H1 (cell line): Measurements from ENCODE around the gene KBTBD13. TPM values are rescaled to one million over a fixed set of nuclear protein-coding genes. Genes with fewer than 3 reads are reported as not detected.

Experiments
- CHD7 ChIP-seq: fragments of 300-600 bp; sonication (generic); IDR thresholded peaks from 2 replicates; pipeline ENCODE4 v1.7.1; 2012; ENCODE audit warnings: low read length, moderate library complexity, mild to moderate bottlenecking, inconsistent platforms; ENCODE audit not compliant: insufficient replicate concordance
- CTCF ChIP-seq, 3 experiments: IDR thresholded peaks; 1 replicate in 2 of 3; 2 replicates in 1 of 3; pipeline versions ENCODE4 v1.5.1 to v1.6.1; 2011; ENCODE audit warnings: low read length in 3 of 3, mild to moderate bottlenecking in 3 of 3, inconsistent platforms in 2 of 3, low read depth in 1 of 3, moderate library complexity in 1 of 3; ENCODE audit not compliant: insufficient read depth in 1 of 3; ENCODE audit errors: control extremely low read depth in 1 of 3
- GABPA ChIP-seq: IDR thresholded peaks from 2 replicates; pipeline ENCODE4 v1.6.1; 2011; ENCODE audit warnings: mild to moderate bottlenecking, low read length, moderate library complexity, borderline replicate concordance; ENCODE audit not compliant: insufficient read depth
- NANOG ChIP-seq: IDR thresholded peaks from 2 replicates; pipeline ENCODE4 v1.6.1; 2011; ENCODE audit warnings: low read length, low read depth, mild to moderate bottlenecking, inconsistent platforms; ENCODE audit not compliant: insufficient read depth, poor library complexity, severe bottlenecking
- TBP ChIP-seq: IDR thresholded peaks from 2 replicates; pipeline ENCODE4 v1.6.1; 2011; ENCODE audit warnings: low read depth, low read length, improper control_type of control experiment
- ZNF274 ChIP-seq: IDR thresholded peaks from 2 replicates; pipeline ENCODE4 v1.7.0; 2012; ENCODE audit warnings: low read length, borderline replicate concordance; ENCODE audit errors: extremely low read depth
- polyA plus RNA-seq, 7 experiments: library from polyadenylated mRNA; depleted of rRNA in 3 of 7; stranded (reverse) in 5 of 7; unstranded in 2 of 7; fragments of >200 nt in 5 of 7; fragments of 200-250 nt in 2 of 7; gene quantifications; 1 replicate in 5 of 7; 2 replicates in 1 of 7; 4 replicates in 1 of 7; pipeline versions ENCODE4 v1.2.1 to v1.2.3, GENCODE V29; 2011 to 2013; ENCODE audit warnings: missing spikeins in 2 of 7, mixed read lengths in 2 of 7
- total RNA-seq: library from RNA; stranded (reverse); fragmentation: NEBNext Ultra II Directional; extraction: Animal tissue kit (Norgen Biotek cat#: 25700); gene quantifications from 2 replicates; pipeline ENCODE4 v1.2.1, GENCODE V29; 2021
- TF ChIP-seq, protein P1 (sequence below): IDR thresholded peaks from 2 replicates; pipeline ENCODE4 v1.6.1; 2011; ENCODE audit warnings: low read length, improper control_type of control experiment

Gene KBTBD13
- total and polyA plus RNA-seq, 2 of the 8 experiments (the other 6 are each of a cell fraction or from before 2014, with no cell fraction given) = not detected

DNA sequence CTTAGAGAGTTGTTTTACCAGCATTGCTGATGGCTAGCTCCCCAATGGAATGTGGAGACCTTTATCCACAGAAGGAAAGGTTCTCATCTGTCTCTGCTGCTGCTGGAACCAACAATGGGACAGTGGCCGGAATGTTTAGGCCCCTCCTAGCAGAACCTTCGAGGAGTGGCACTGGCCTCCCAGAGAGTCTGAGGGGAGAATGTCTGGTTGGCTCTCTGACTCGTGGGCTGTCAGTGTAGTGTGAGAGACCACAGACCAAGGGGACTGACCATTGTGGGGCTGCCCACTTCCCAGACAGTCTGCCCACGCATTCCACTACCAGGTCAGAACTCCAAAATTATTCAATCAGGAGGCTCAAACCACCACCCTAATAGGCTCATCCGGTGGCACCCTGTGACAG lies 13.8 kb upstream of the KBTBD13 start (continued):
- TF ChIP-seq CHD7 = no peak
- TF ChIP-seq, protein P1, sequence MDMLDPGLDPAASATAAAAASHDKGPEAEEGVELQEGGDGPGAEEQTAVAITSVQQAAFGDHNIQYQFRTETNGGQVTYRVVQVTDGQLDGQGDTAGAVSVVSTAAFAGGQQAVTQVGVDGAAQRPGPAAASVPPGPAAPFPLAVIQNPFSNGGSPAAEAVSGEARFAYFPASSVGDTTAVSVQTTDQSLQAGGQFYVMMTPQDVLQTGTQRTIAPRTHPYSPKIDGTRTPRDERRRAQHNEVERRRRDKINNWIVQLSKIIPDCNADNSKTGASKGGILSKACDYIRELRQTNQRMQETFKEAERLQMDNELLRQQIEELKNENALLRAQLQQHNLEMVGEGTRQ = no peak
- TF ChIP-seq GABPA = no peak
- TF ChIP-seq NANOG = no peak
- no peak for TF ChIP-seq CTCF (IDR thresholded peaks at IDR 0.05; ENCODE audit: control extremely low read depth in 1 of 3, insufficient read depth in 1 of 3, low read depth in 1 of 3, low read length in 3 of 3)
- no peak for TF ChIP-seq ZNF274
- TF ChIP-seq TBP = no peak
